ENCODE data around the gene CALML3. TPM values are rescaled to one million over a fixed set of nuclear protein-coding genes. Genes with fewer than 3 reads are reported as not detected.

CALML3 gene
- total RNA-seq, 4 donors from 2014 or later, result 0.24 TPM; not detected in 3

GRCh38 chr10:5506751-5507648, 17.8 kb upstream of the CALML3 start:
- DNase-seq, result no peak
- Histone ChIP-seq H3K27ac (peak overlapping the region in 1 of 3 donors; percentile 75), H3K4me1 (peaks cover 36 to 50% of the 10 kb centered on the region in 2 donors), H3K4me3 (replicated peaks in 1 of 3) (no peak overlapping the region), H3K9me3 (no peaks in the 10 kb centered on the region), H3K27me3 (no peaks in the 10 kb centered on the region), H3K36me3 (no peaks in the 10 kb centered on the region)
- WGBS, 2 donors, result 91 to 94% methylated on average over 17 to 18 of the region's 19 CpGs
- intact Hi-C loops (cut with DNase I), result no loop called here
- TF ChIP-seq CTCF (IDR thresholded peaks at IDR 0.05), result no peak

- TF ChIP-seq CTCF (IDR thresholded peaks at IDR 0.05) (no peak), POLR2A (IDR thresholded peaks at IDR 0.05) (no peak)
- no peak for DNase-seq
- Histone ChIP-seq H3K27ac (peak overlapping the region in 2 of 3 donors; percentile 41 to 75), H3K4me1 (peaks cover 29 to 43% of the 10 kb centered on the region in 2 donors), H3K4me3 (replicated peaks in 1 of 3) (no peak overlapping the region), H3K9me3 (no peaks in the 10 kb centered on the region), H3K36me3 (no peaks in the 10 kb centered on the region), H3K27me3 (no peaks in the 10 kb centered on the region)
- WGBS, 2 donors, result 91 to 92% methylated on average over 14 of the region's 14 CpGs
- intact Hi-C loops (cut with DNase I), result no loop called here
These were observed 17.1 kb upstream of the CALML3 start for GRCh38 chr10:5507649-5508131.

GRCh38 chr10:5508161-5508604, 16.6 kb upstream of the CALML3 start:
- Histone ChIP-seq H3K27ac (peak overlapping the region in 2 of 3 donors; percentile 41 to 75), H3K36me3 (no peaks in the 10 kb centered on the region), H3K4me1 (peaks cover 24 to 38% of the 10 kb centered on the region in 2 donors), H3K27me3 (no peaks in the 10 kb centered on the region), H3K4me3 (replicated peaks in 1 of 3) (no peak overlapping the region), H3K9me3 (no peaks in the 10 kb centered on the region)
- TF ChIP-seq POLR2A (IDR thresholded peaks at IDR 0.05) (peak in 1 of 2 donors; percentile 22), CTCF (IDR thresholded peaks at IDR 0.05) (no peak)
- intact Hi-C loops (cut with DNase I), result no loop called here
- DNase-seq, result peak; percentile 58 to 65
- 79 to 81% methylated on average over 18 of the region's 18 CpGs for WGBS, 2 donors

- DNase-seq, result no peak
- H3K9me3 ChIP-seq, result no peaks in the 10 kb centered on the region
- peak overlapping the region in 1 of 3 donors; percentile 75 for H3K27ac ChIP-seq
- intact Hi-C loops (cut with DNase I), result no loop called here
- TF ChIP-seq POLR2A (IDR thresholded peaks at IDR 0.05) (no peak), CTCF (IDR thresholded peaks at IDR 0.05) (no peak)
- H3K4me1 ChIP-seq, result peaks cover 18 to 35% of the 10 kb centered on the region in 2 donors
- H3K36me3 ChIP-seq, result no peaks in the 10 kb centered on the region
- no peak overlapping the region for H3K4me3 ChIP-seq (replicated peaks in 1 of 3)
- 88 to 91% methylated on average over 6 of the region's 6 CpGs for WGBS, 2 donors
- H3K27me3 ChIP-seq, result no peaks in the 10 kb centered on the region
These were observed 16.0 kb upstream of the CALML3 start for GRCh38 chr10:5508786-5509185.

GRCh38 chr10:5509236-5509635, 15.5 kb upstream of the CALML3 start:
- Histone ChIP-seq H3K4me3 (replicated peaks in 1 of 3) (no peak overlapping the region), H3K36me3 (no peaks in the 10 kb centered on the region), H3K9me3 (no peaks in the 10 kb centered on the region), H3K27ac (no peak overlapping the region), H3K4me1 (peaks cover 14 to 30% of the 10 kb centered on the region in 2 donors), H3K27me3 (no peaks in the 10 kb centered on the region)
- DNase-seq, result peak in 1 of 2 donors; percentile 27
- TF ChIP-seq CTCF (IDR thresholded peaks at IDR 0.05), result no peak
- no peak for TF ChIP-seq POLR2A (IDR thresholded peaks at IDR 0.05)
- 96 to 98% methylated on average over 9 of the region's 9 CpGs for WGBS, 2 donors
- intact Hi-C loops (cut with DNase I), result no loop called here
